DMS79 treated with DMSO at 0.1 percent for 48 hours (cell line): ENCODE results near the gene SLC5A9.
"Not testable (repeated sequence)": the region's sequence is repeated elsewhere in the genome, so short reads cannot be mapped to it uniquely, and the experiment has no call there.

Experiments used
- DNase-seq: peaks from one replicate; lab custom pipeline; 2025; lab: John Stamatoyannopoulos, UW

The SLC5A9 gene

GRCh38 chr1:48214366-48214765 lies 8.2 kb upstream of the SLC5A9 start:
- not testable (repeated sequence) for DNase-seq

GRCh38 chr1:48214820-48215219 lies 7.7 kb upstream of the SLC5A9 start:
- no peak for DNase-seq

- no peak for DNase-seq
These were observed 7.3 kb upstream of the SLC5A9 start for GRCh38 chr1:48215222-48215621.

- DNase-seq = no peak
These were observed 6.6 kb upstream of the SLC5A9 start for GRCh38 chr1:48215889-48216288.

GRCh38 chr1:48216313-48216712 lies 6.2 kb upstream of the SLC5A9 start:
- DNase-seq = no peak

- no peak for DNase-seq
These were observed 5.6 kb upstream of the SLC5A9 start for GRCh38 chr1:48216941-48217340.

- no peak for DNase-seq
These were observed 4.7 kb upstream of the SLC5A9 start for GRCh38 chr1:48217856-48218255.

GRCh38 chr1:48219803-48220202 lies 2.7 kb upstream of the SLC5A9 start:
- DNase-seq = no peak

- DNase-seq = no peak
These were observed 1.4 kb upstream of the SLC5A9 start for GRCh38 chr1:48221122-48221521.

GRCh38 chr1:48221657-48222056 lies 859 bp upstream of the SLC5A9 start:
- no peak for DNase-seq

- no peak for DNase-seq
These were observed 1.1 kb downstream of the SLC5A9 start for GRCh38 chr1:48223366-48224240.

- DNase-seq = no peak
These were observed 2.3 kb downstream of the SLC5A9 start for GRCh38 chr1:48224791-48225190.

GRCh38 chr1:48225579-48225978 lies 3.1 kb downstream of the SLC5A9 start:
- DNase-seq = no peak

- no peak for DNase-seq
These were observed 4.9 kb downstream of the SLC5A9 start for GRCh38 chr1:48227165-48228013.

GRCh38 chr1:48228156-48228555 lies 5.6 kb downstream of the SLC5A9 start:
- DNase-seq = no peak

- DNase-seq = no peak
These were observed 6.8 kb downstream of the SLC5A9 start for GRCh38 chr1:48229317-48229716.

GRCh38 chr1:48230236-48230635 lies 7.7 kb downstream of the SLC5A9 start:
- peak; percentile 94 for DNase-seq

- no peak for DNase-seq
These were observed 10.2 kb downstream of the SLC5A9 start for GRCh38 chr1:48232722-48233121.

- no peak for DNase-seq
These were observed 11.4 kb downstream of the SLC5A9 start for GRCh38 chr1:48233666-48234485.

- DNase-seq = no peak
These were observed 13.1 kb downstream of the SLC5A9 start for GRCh38 chr1:48235652-48236051.

- DNase-seq = peak; percentile 38
These were observed 14.4 kb downstream of the SLC5A9 start for GRCh38 chr1:48236716-48237470.
